ENCODE data around the gene SLC9B1. TPM values are rescaled to one million over a fixed set of nuclear protein-coding genes. Genes with fewer than 3 reads are reported as not detected.

SLC9B1 gene
- total and polyA plus RNA-seq, 2 of the 13 experiments (the other 11 are each of a cell fraction or from before 2014, with no cell fraction given): 0.17 to 0.20 TPM

DNA sequence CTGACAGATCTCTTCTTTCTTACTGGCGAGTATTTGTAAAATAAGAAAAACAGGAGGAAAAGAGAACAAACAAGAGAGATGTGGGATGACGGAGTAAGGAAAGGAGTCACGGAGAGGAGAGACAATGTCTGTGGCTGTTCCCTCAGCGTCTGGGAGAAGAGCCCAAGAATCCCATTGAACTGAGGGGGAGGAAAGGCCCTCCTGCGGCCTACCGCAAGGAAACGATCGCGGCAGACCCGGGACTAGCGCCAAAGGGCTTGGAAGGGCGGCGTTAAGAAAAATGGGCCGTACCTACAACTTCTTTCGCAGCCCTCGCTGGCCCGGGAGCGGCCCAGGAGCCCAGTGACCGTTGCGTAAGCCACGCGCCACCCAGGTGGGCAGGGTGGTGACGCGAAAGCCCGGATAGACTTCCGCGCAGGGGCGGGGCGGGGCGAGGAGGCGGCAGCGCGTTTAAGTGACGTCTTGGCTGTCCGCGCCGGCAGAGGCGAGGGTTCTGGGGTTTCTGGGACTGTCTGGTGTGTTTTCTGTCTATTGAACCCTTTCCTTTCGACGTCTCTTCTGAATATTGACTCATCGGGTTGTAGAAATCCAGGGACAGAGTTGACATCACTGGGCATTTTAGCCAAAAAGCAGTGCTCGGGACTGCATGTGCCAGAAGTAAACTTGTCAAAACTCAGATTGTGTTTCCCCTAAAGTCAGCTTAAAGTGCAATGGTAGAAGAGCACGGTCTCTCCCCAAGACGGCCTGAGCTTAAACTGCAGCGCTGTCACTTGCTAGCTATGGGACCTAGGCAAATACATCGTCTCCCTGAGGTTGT is at the start of gene SLC9B1 (continued):
- TF ChIP-seq CREBL2 (CRISPR knock-in tag; IDR thresholded peaks at IDR 0.05; ENCODE audit: borderline replicate concordance) (no peak), ZNF513 (CRISPR knock-in tag; conservative IDR thresholded peaks at IDR 0.05) (no peak), TCF7L2 (IDR thresholded peaks at IDR 0.05; ENCODE audit: low read depth, low read length) (no peak), ZNF660 (CRISPR knock-in tag; IDR thresholded peaks at IDR 0.05; ENCODE audit: borderline replicate concordance, low read depth) (no peak), PTBP1 (IDR thresholded peaks at IDR 0.05; ENCODE audit: low read depth, low read length, poor library complexity, severe bottlenecking) (no peak), KMT2B (CRISPR knock-in tag; IDR thresholded peaks at IDR 0.05) (peak; percentile 80; the same call in 1 of the 2 replicates), ZNF616 (CRISPR knock-in tag; IDR thresholded peaks at IDR 0.05; ENCODE audit: low read depth) (no peak), SALL1 (CRISPR knock-in tag; IDR thresholded peaks at IDR 0.05) (peak; percentile 83), ZNF264 (CRISPR knock-in tag; IDR thresholded peaks at IDR 0.05) (no peak), FOXK2 (IDR thresholded peaks at IDR 0.05) (no peak), SNRNP70 (IDR thresholded peaks at IDR 0.05; ENCODE audit: low read depth, low read length) (no peak), TCF12 (IDR thresholded peaks at IDR 0.05) (no peak), TCF12 (CRISPR knock-in tag; IDR thresholded peaks at IDR 0.05) (peak; percentile 74; the same call in 1 of the 2 replicates), ZNF790 (CRISPR knock-in tag; IDR thresholded peaks at IDR 0.05; ENCODE audit: borderline replicate concordance) (no peak), ZBTB42 (CRISPR knock-in tag; IDR thresholded peaks at IDR 0.05) (no peak), RAD51 (IDR thresholded peaks at IDR 0.05; ENCODE audit: borderline replicate concordance) (no peak), ZNF749 (CRISPR knock-in tag; IDR thresholded peaks at IDR 0.05; ENCODE audit: borderline replicate concordance) (peak; percentile 87; the same call in 1 of the 2 replicates), POLR2G (IDR thresholded peaks at IDR 0.05; ENCODE audit: low read depth, low read length) (peak; percentile 79), SKI (IDR thresholded peaks at IDR 0.05; ENCODE audit: partially characterized antibody) (peak; percentile 45), STAG1 (CRISPR knock-in tag; IDR thresholded peaks at IDR 0.05) (peak; percentile 23; the same call in 1 of the 2 replicates), ATRX (CRISPR knock-in tag; IDR thresholded peaks at IDR 0.05; ENCODE audit: borderline replicate concordance) (no peak), ZNF296 (CRISPR knock-in tag; conservative IDR thresholded peaks at IDR 0.05) (no peak), U2AF2 (IDR thresholded peaks at IDR 0.05; ENCODE audit: low read depth, low read length) (no peak), SOX6 (IDR thresholded peaks at IDR 0.05) (no peak), SOX6 (CRISPR knock-in tag; IDR thresholded peaks at IDR 0.05) (0 out of 2 replicates have a peak, but pooled peaks have one; percentile 39), THAP11 (CRISPR knock-in tag; IDR thresholded peaks at IDR 0.05) (peak; percentile 89), DMAP1 (CRISPR knock-in tag; IDR thresholded peaks at IDR 0.05) (peak; percentile 85)
- TF ChIP-seq, protein P1, sequence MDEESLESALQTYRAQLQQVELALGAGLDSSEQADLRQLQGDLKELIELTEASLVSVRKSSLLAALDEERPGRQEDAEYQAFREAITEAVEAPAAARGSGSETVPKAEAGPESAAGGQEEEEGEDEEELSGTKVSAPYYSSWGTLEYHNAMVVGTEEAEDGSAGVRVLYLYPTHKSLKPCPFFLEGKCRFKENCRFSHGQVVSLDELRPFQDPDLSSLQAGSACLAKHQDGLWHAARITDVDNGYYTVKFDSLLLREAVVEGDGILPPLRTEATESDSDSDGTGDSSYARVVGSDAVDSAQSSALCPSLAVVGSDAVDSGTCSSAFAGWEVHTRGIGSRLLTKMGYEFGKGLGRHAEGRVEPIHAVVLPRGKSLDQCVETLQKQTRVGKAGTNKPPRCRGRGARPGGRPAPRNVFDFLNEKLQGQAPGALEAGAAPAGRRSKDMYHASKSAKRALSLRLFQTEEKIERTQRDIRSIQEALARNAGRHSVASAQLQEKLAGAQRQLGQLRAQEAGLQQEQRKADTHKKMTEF (CRISPR knock-in tag; IDR thresholded peaks at IDR 0.05): peak; percentile 94
- TF ChIP-seq, protein P2, sequence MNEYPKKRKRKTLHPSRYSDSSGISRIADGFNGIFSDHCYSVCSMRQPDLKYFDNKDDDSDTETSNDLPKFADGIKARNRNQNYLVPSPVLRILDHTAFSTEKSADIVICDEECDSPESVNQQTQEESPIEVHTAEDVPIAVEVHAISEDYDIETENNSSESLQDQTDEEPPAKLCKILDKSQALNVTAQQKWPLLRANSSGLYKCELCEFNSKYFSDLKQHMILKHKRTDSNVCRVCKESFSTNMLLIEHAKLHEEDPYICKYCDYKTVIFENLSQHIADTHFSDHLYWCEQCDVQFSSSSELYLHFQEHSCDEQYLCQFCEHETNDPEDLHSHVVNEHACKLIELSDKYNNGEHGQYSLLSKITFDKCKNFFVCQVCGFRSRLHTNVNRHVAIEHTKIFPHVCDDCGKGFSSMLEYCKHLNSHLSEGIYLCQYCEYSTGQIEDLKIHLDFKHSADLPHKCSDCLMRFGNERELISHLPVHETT (CRISPR knock-in tag; conservative IDR thresholded peaks at IDR 0.05): no peak
